Kidney (tissue), 14 donors: Measurements from ENCODE around the gene MAOA. TPM values are rescaled to one million over a fixed set of nuclear protein-coding genes. Genes with fewer than 3 reads are reported as not detected.
A peak's percentile ranks its signal among the peaks of the same experiment; 100 is the strongest.

Experiments used
- DNase-seq, 5 donors: peaks; one replicate each; pipeline ENCODE4 v3.0.0-alpha.2; 2013 to 2020
- FAIRE-seq: peaks from 2 replicates; lab custom pipeline; 2012; peaks lifted over from hg19 to GRCh38; lab: Jason Lieb, UNC
- H3K27ac ChIP-seq, 2 donors: one replicate each; pipeline ENCODE4 v1.7.0; 2013; ENCODE audit warnings: low read depth in 2 of 2, low read length in 2 of 2, inconsistent platforms in 1 of 2
- H3K27me3 ChIP-seq: one replicate; pipeline ENCODE4 v1.7.1; 2013; ENCODE audit warnings: low read length, inconsistent platforms; ENCODE audit not compliant: control insufficient read depth, insufficient read depth
- H3K36me3 ChIP-seq, 3 donors: one replicate each; pipeline versions ENCODE4 v1.7.0 to v1.7.1; 2013; ENCODE audit warnings: low read length in 3 of 3, control low read depth in 1 of 3, inconsistent platforms in 1 of 3; ENCODE audit not compliant: insufficient read depth in 3 of 3, control insufficient read depth in 2 of 3
- H3K4me1 ChIP-seq, 3 donors: one replicate each; pipeline versions ENCODE4 v1.7.0 to v1.7.1; 2013; ENCODE audit warnings: low read length in 3 of 3, inconsistent platforms in 1 of 3, low read depth in 1 of 3; ENCODE audit not compliant: control insufficient read depth in 2 of 3, insufficient read depth in 2 of 3
- H3K4me3 ChIP-seq, 3 donors: one replicate each; pipeline versions ENCODE4 v1.7.0 to v1.8.1; 2013; ENCODE audit warnings: low read length in 3 of 3, control low read depth in 1 of 3, inconsistent platforms in 1 of 3
- H3K9ac ChIP-seq, 3 donors: one replicate each; pipeline versions ENCODE4 v1.7.0 to v1.7.1; 2013; ENCODE audit warnings: low read length in 3 of 3, control low read depth in 1 of 3, inconsistent platforms in 1 of 3
- H3K9me3 ChIP-seq, 3 donors: one replicate each; pipeline versions ENCODE4 v1.7.0 to v1.7.1; 2013; ENCODE audit warnings: low read length in 3 of 3, control low read depth in 1 of 3, inconsistent platforms in 1 of 3; ENCODE audit not compliant: control insufficient read depth in 2 of 3, insufficient read depth in 1 of 3
- CTCF ChIP-seq: IDR thresholded peaks from 3 replicates; pipeline ENCODE4 v1.5.1; 2012; ENCODE audit warnings: mild to moderate bottlenecking, moderate library complexity, borderline replicate concordance; ENCODE audit not compliant: insufficient read depth; ENCODE audit errors: extremely low read depth
- intact Hi-C: fragments of 100-400 bp; cut with DNase I; formaldehyde crosslinking; loops from one replicate; pipeline ENCODE4 v1.11.1; 2022
- polyA plus RNA-seq: library from polyadenylated mRNA; stranded (reverse); fragments of 350-450 nt; fragmentation: Illumina TruSeq; extraction: RNeasy Lipid Tissue Mini Kit (QIAGEN cat#74804); gene quantifications from one replicate; pipeline ENCODE4 v1.2.3, GENCODE V29; 2014; ENCODE audit warnings: low read depth, low replicate concordance; ENCODE audit not compliant: insufficient read depth
- total RNA-seq: library from RNA; stranded (reverse); fragmentation: NEBNext Ultra II Directional; extraction: Animal tissue kit (Norgen Biotek cat#: 25700); gene quantifications from one replicate; pipeline ENCODE4 v1.2.1, GENCODE V29; 2021
- donor health status: control.
- donor health status: control.
- donor health status: control.
- donor health status: control.
- donor health status: control.
- donor health status: DM: yes; HTN: yes; CAD: no.
- donor health status: Normal renal cell carcinoma (clear cell type).

Gene MAOA
- total and polyA plus RNA-seq, 2 donors from 2014 or later: 134 to 227 TPM

- Histone ChIP-seq H3K4me1 (no peaks in the 10 kb centered on the region), H3K4me3 (no peak overlapping the region), H3K27me3 (no peaks in the 10 kb centered on the region), H3K36me3 (no peaks in the 10 kb centered on the region), H3K9me3 (no peaks in the 10 kb centered on the region), H3K27ac (no peak overlapping the region), H3K9ac (no peak overlapping the region)
- DNase-seq (no peak), FAIRE-seq (peak; percentile 45)
- intact Hi-C loops: no loop called here
- TF ChIP-seq CTCF: no peak
These were observed 23.0 kb downstream of the MAOA start for GRCh38 chrX:43679058-43679457.

- TF ChIP-seq CTCF: no peak
- H3K9ac ChIP-seq: no peak overlapping the region
- no peaks in the 10 kb centered on the region for H3K36me3 ChIP-seq
- intact Hi-C loops: no loop called here
- no peaks in the 10 kb centered on the region for H3K4me1 ChIP-seq
- FAIRE-seq: no peak
- no peaks in the 10 kb centered on the region for H3K27me3 ChIP-seq
- no peak overlapping the region for H3K27ac ChIP-seq
- H3K4me3 ChIP-seq: no peak overlapping the region
- no peak for DNase-seq
- H3K9me3 ChIP-seq: no peaks in the 10 kb centered on the region
These were observed 23.7 kb downstream of the MAOA start for GRCh38 chrX:43679778-43680177.

- no peak for TF ChIP-seq CTCF
- Histone ChIP-seq H3K36me3 (no peaks in the 10 kb centered on the region), H3K9ac (no peak overlapping the region), H3K9me3 (no peaks in the 10 kb centered on the region), H3K4me3 (no peak overlapping the region), H3K27me3 (no peaks in the 10 kb centered on the region), H3K27ac (no peak overlapping the region), H3K4me1 (no peaks in the 10 kb centered on the region)
- DNase-seq (no peak), FAIRE-seq (no peak)
- intact Hi-C loops: no loop called here
These were observed 26.6 kb downstream of the MAOA start for GRCh38 chrX:43682726-43683125.

GRCh38 chrX:43685221-43685620 lies 29.1 kb downstream of the MAOA start:
- intact Hi-C loops: no loop called here
- no peaks in the 10 kb centered on the region for H3K36me3 ChIP-seq
- no peaks in the 10 kb centered on the region for H3K9me3 ChIP-seq
- no peak for FAIRE-seq
- TF ChIP-seq CTCF: no peak
- no peaks in the 10 kb centered on the region for H3K4me1 ChIP-seq
- DNase-seq: no peak
- no peak overlapping the region for H3K9ac ChIP-seq
- H3K27ac ChIP-seq: no peak overlapping the region
- no peaks in the 10 kb centered on the region for H3K27me3 ChIP-seq
- no peak overlapping the region for H3K4me3 ChIP-seq
